NK-92 (cell line): Measurements from ENCODE around the gene EXOC6.

ENCODE experiments used
- DNase-seq: peaks from one replicate; lab custom pipeline; 2025; ENCODE audit not compliant: unreplicated experiment; lab: John Stamatoyannopoulos, UW

EXOC6 gene

DNA sequence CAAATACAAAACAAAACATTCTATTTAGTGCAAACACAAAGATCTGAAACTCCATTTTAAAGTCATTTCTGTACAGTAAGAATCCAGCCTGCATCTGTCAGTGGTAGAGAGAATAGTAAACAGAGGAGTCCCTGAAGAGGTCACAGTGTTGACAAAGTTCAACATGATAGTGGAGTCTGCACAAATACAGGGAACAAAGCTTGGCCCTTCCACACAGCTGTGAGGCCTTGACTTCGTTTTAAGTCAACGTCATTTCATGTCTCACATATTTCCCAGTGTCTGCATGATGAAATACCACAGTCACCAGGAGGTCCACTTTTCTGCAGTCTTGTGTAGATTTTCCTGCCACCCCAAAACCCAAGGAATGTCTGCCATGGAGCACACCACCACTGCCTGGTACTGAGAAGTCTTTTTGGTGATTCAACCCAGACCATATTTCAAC, 258.3 kb downstream of the EXOC6 start:
- DNase-seq: no peak
